ENCODE measurements around the gene HSD17B7. TPM values are rescaled to one million over a fixed set of nuclear protein-coding genes. Genes with fewer than 3 reads are reported as not detected.

Gene HSD17B7
- total RNA-seq, 1 donor from 2014 or later, result 51.7 TPM

GRCh38 chr1:162859191-162859590, 68.7 kb downstream of the HSD17B7 start:
- DNase-seq (ENCODE audit: low spot score, unreplicated experiment), result no peak
- TF ChIP-seq CTCF (IDR thresholded peaks at IDR 0.05; ENCODE audit: unreplicated experiment), result no peak
- Mint-ChIP-seq H3K9me3 (ENCODE audit: low read depth) (no peaks in the 10 kb centered on the region), H3K36me3 (ENCODE audit: insufficient read depth) (no peaks in the 10 kb centered on the region), H3K27me3 (peaks cover 3% of the 10 kb centered on the region), H3K27ac (no peak overlapping the region), H3K4me1 (ENCODE audit: low read depth) (peaks cover 19% of the 10 kb centered on the region), H3K4me3 (ENCODE audit: low read depth) (no peak overlapping the region)

- Mint-ChIP-seq H3K27ac (peak within 1 kb of the TSS; percentile 57), H3K9me3 (ENCODE audit: low read depth) (no peaks in the 10 kb centered on the region)
Observed at GRCh38 chr1:162861101-162861500, 70.6 kb downstream of the HSD17B7 start, which contains the start of gene CCDC190. CCDC190 (minus strand) TSS chr1:162861175; CDS start chr1:162859646, 1,529 bp downstream.

GRCh38 chr1:162861625-162862024, 71.1 kb downstream of the HSD17B7 start:
- H3K27ac Mint-ChIP-seq, result peak overlapping the region; percentile 57
- no peaks in the 10 kb centered on the region for H3K9me3 Mint-ChIP-seq (ENCODE audit: low read depth)
- H3K4me1 Mint-ChIP-seq (ENCODE audit: low read depth), result peaks cover 17% of the 10 kb centered on the region
- TF ChIP-seq CTCF (IDR thresholded peaks at IDR 0.05; ENCODE audit: unreplicated experiment), result no peak
- H3K36me3 Mint-ChIP-seq (ENCODE audit: insufficient read depth), result no peaks in the 10 kb centered on the region
- H3K4me3 Mint-ChIP-seq (ENCODE audit: low read depth), result no peak overlapping the region
- peaks cover 1% of the 10 kb centered on the region for H3K27me3 Mint-ChIP-seq
- DNase-seq (ENCODE audit: low spot score, unreplicated experiment), result no peak

More at GRCh38 chr1:162861101-162861500, 70.6 kb downstream of the HSD17B7 start, which contains the start of gene CCDC190:
- Mint-ChIP-seq H3K27me3 (peaks cover 3% of the 10 kb centered on the region), H3K4me1 (ENCODE audit: low read depth) (peaks cover 17% of the 10 kb centered on the region), H3K36me3 (ENCODE audit: insufficient read depth) (no peaks in the 10 kb centered on the region), H3K4me3 (ENCODE audit: low read depth) (no peak within 1 kb of the TSS)
- DNase-seq (ENCODE audit: low spot score, unreplicated experiment), result no peak
- TF ChIP-seq CTCF (IDR thresholded peaks at IDR 0.05; ENCODE audit: unreplicated experiment), result no peak

Other genes starting within 250 kb of the HSD17B7 start
- 29.1 and 30.8 TPM in 2 replicates for gene UAP1, start 229.0 kb upstream of the HSD17B7 start, total RNA-seq
- 1.2 and 1.7 TPM in 2 replicates for gene DDR2, start 158.2 kb upstream of the HSD17B7 start, total RNA-seq
- gene CCDC190, start 70.5 kb downstream of the HSD17B7 start, total RNA-seq, result 0.19 and 0.75 TPM in 2 replicates